ENCODE data around the gene PLA2G10.
"Not testable (repeated sequence)": the region's sequence is repeated elsewhere in the genome, so short reads cannot be mapped to it uniquely, and the experiment has no call there.

The PLA2G10 gene

GRCh38 chr16:14694129-14694528 lies at the start of gene PLA2G10:
Gene PLA2G10 (minus strand): TSS chr16:14694308. CDS start chr16:14694229, 79 bp downstream.
- not testable (repeated sequence) for DNase-seq

GRCh38 chr16:14742273-14743128 lies 48.4 kb upstream of the PLA2G10 start, which contains the start of gene NPIPA2:
Gene NPIPA2 (plus strand): TSS chr16:14742533. CDS start chr16:14748066, 5,533 bp downstream.
- not testable (repeated sequence) for DNase-seq

GRCh38 chr16:14741794-14742193 lies 47.7 kb upstream of the PLA2G10 start:
- DNase-seq = not testable (repeated sequence)

GRCh38 chr16:14740832-14741385 lies 46.8 kb upstream of the PLA2G10 start:
- DNase-seq = not testable (repeated sequence)

GRCh38 chr16:14733233-14733632 lies 39.1 kb upstream of the PLA2G10 start:
- DNase-seq = not testable (repeated sequence)

GRCh38 chr16:14703156-14704011 lies 9.3 kb upstream of the PLA2G10 start, which contains the start of gene NPIPA3:
Gene NPIPA3 (plus strand): TSS chr16:14703411. CDS start chr16:14708944, 5,533 bp downstream.
- DNase-seq = not testable (repeated sequence)

GRCh38 chr16:14702672-14703071 lies 8.6 kb upstream of the PLA2G10 start:
- DNase-seq = not testable (repeated sequence)

GRCh38 chr16:14701859-14702258 lies 7.8 kb upstream of the PLA2G10 start:
- DNase-seq = not testable (repeated sequence)

- not testable (repeated sequence) for DNase-seq
Measured at GRCh38 chr16:14685870-14686793, 8.0 kb downstream of the PLA2G10 start.

- DNase-seq = no peak
Measured at GRCh38 chr16:14682121-14682520, 12.0 kb downstream of the PLA2G10 start.

- no peak for DNase-seq
Measured at GRCh38 chr16:14681115-14681514, 13.0 kb downstream of the PLA2G10 start.

GRCh38 chr16:14680396-14680795 lies 13.7 kb downstream of the PLA2G10 start:
- DNase-seq = not testable (repeated sequence)

GRCh38 chr16:14678748-14679497 lies 15.2 kb downstream of the PLA2G10 start:
- no peak for DNase-seq

- DNase-seq = no peak
Measured at GRCh38 chr16:14677627-14678026, 16.5 kb downstream of the PLA2G10 start.

GRCh38 chr16:14676633-14677032 lies 17.5 kb downstream of the PLA2G10 start:
- no peak for DNase-seq

GRCh38 chr16:14672403-14672971 lies 21.6 kb downstream of the PLA2G10 start:
- DNase-seq = no peak

GRCh38 chr16:14669776-14670175 lies 24.3 kb downstream of the PLA2G10 start:
- DNase-seq = no peak

GRCh38 chr16:14668556-14669223 lies 25.4 kb downstream of the PLA2G10 start:
- no peak for DNase-seq

- no peak for DNase-seq
Measured at GRCh38 chr16:14667347-14668266, 26.5 kb downstream of the PLA2G10 start.
